Adrenal gland (tissue), 12 donors: ENCODE measurements around the gene KCNT2. TPM values are rescaled to one million over a fixed set of nuclear protein-coding genes. Genes with fewer than 3 reads are reported as not detected.

Experiments used
- DNase-seq, 7 donors: peaks; one replicate each; pipeline ENCODE4 v3.0.0-alpha.2; 2019 to 2020
- H3K27ac ChIP-seq, 5 donors: fragments of 200-600 bp; sonication (generic) in 4 of 5; 1 replicate in 3 of 5; 2 replicates in 2 of 5; pipeline versions ENCODE4 v1.5.1 to v1.8.0; 2016 to 2020; ENCODE audit warnings: mild to moderate bottlenecking in 1 of 5
- H3K27me3 ChIP-seq: fragments of 200-600 bp; 2 replicates; pipeline ENCODE4 v1.8.0; 2021
- H3K36me3 ChIP-seq, 2 donors: fragments of 200-600 bp; replicated peaks in 1 of 2; 1 replicate in 1 of 2; 2 replicates in 1 of 2; pipeline versions ENCODE4 v1.5.1 to v1.8.0; 2018 to 2022
- H3K4me1 ChIP-seq, 2 donors: fragments of 200-600 bp; replicated peaks in 1 of 2; 1 replicate in 1 of 2; 2 replicates in 1 of 2; pipeline versions ENCODE4 v1.5.1 to v1.8.0; 2018 to 2021
- H3K4me3 ChIP-seq, 4 donors: fragments of 200-600 bp; sonication (generic) in 3 of 4; one replicate each; pipeline ENCODE4 v1.5.1; 2016 to 2018
- H3K9me3 ChIP-seq, 3 donors: fragments of 200-600 bp; sonication (generic) in 1 of 3; replicated peaks in 1 of 3; 1 replicate in 2 of 3; 2 replicates in 1 of 3; pipeline versions ENCODE4 v1.5.1 to v1.8.0; 2016 to 2021
- POLR2A ChIP-seq, 2 donors: fragments of 450-650 bp; IDR thresholded peaks; one replicate each; pipeline ENCODE4 v1.6.1; 2017; ENCODE audit warnings: antibody characterized with exemption in 2 of 2, mild to moderate bottlenecking in 2 of 2, moderate library complexity in 1 of 2
- WGBS, 4 donors: extraction: QIAGEN DNeasy Blood & Tissue Kit in 2 of 4; methylation state at CpG; one replicate each; pipeline versions ENCODE4 v1.1.5 to v1.1.7; 2013 to 2017; 5-methylcytosine and 5-hydroxymethylcytosine counted together
- intact Hi-C, 2 donors: fragments of 100-400 bp; cut with DNase I; formaldehyde crosslinking; loops; one replicate each; pipeline versions ENCODE4 v1.14.1 to v1.15.0; 2022 to 2023
- polyA plus RNA-seq, 3 donors: library from polyadenylated mRNA; stranded (reverse); fragments of 200-250 nt in 2 of 3; fragments of 350-450 nt in 1 of 3; fragmentation: Illumina TruSeq in 1 of 3; extraction: RNeasy Lipid Tissue Mini Kit (QIAGEN cat#74804) in 1 of 3; gene quantifications; one replicate each; pipeline ENCODE4 v1.2.3, GENCODE V29; 2013 to 2014
- total RNA-seq, 9 donors: library from RNA; depleted of rRNA in 4 of 9; stranded (reverse); fragments of >200 nt in 4 of 9; fragments of 120-200 nt in 1 of 9; fragmentation: NEBNext Ultra II Directional in 1 of 9; extraction: Animal tissue kit (Norgen Biotek cat#: 25700) in 1 of 9; gene quantifications; one replicate each; pipeline versions ENCODE4 v1.1.0 to v1.2.4, GENCODE V29; 2013 to 2023
- TF ChIP-seq, protein P1 (sequence below), 6 experiments: fragments of 450-650 bp in 4 of 6; fragments of 200-600 bp in 2 of 6; sonication (generic) in 1 of 6; IDR thresholded peaks; 1 replicate in 5 of 6; 2 replicates in 1 of 6; pipeline versions ENCODE4 v1.5.1 to v1.8.0; 2016 to 2021; ENCODE audit warnings: antibody characterized with exemption in 6 of 6, mild to moderate bottlenecking in 2 of 6, moderate library complexity in 1 of 6
- donor health status: healthy with polysubstance abuse.
- donor health status: Bipolar disorder and iron deficiency.
- donor health status: DM: yes; HTN: yes; CAD: no.
- donor health status: DM: no; HTN: no; CAD: no.
- donor health status: DM: no; HTN: no; CAD: no.
- donor health status: DM: yes; HTN: yes; CAD: no.

KCNT2 gene
- total and polyA plus RNA-seq, 12 donors: 0.54 to 4.0 (median 1.2) TPM

DNA sequence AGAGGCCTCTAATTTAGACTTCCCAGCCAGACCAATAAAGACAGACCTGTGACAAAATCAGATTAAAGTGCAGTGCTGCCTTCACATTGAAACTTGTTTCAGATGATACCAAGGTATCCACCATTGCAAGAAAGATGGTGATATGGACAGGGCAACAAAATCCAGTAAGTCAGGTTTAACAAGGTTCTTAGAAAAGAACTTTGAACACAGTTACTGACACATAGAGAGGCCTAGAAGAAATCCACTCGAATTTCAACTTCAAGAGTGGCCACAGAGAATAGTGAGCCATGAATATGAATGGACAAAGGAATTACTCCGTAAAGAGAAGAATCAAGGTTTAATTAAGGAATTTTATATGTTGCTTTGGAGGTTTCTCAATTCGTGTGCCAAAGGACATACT, 230.4 kb downstream of the KCNT2 start:
- 70 to 82% (median 71%) methylated on average over 3 of the region's 3 CpGs for WGBS, 4 donors
- Histone ChIP-seq H3K9me3 (no peaks in the 10 kb centered on the region), H3K27me3 (no peaks in the 10 kb centered on the region), H3K27ac (no peak overlapping the region), H3K4me3 (no peak overlapping the region), H3K36me3 (no peaks in the 10 kb centered on the region), H3K4me1 (no peaks in the 10 kb centered on the region)
- intact Hi-C loops: no loop called here
- DNase-seq: no peak
- no peak for TF ChIP-seq POLR2A (IDR thresholded peaks at IDR 0.05)
- TF ChIP-seq, protein P1, sequence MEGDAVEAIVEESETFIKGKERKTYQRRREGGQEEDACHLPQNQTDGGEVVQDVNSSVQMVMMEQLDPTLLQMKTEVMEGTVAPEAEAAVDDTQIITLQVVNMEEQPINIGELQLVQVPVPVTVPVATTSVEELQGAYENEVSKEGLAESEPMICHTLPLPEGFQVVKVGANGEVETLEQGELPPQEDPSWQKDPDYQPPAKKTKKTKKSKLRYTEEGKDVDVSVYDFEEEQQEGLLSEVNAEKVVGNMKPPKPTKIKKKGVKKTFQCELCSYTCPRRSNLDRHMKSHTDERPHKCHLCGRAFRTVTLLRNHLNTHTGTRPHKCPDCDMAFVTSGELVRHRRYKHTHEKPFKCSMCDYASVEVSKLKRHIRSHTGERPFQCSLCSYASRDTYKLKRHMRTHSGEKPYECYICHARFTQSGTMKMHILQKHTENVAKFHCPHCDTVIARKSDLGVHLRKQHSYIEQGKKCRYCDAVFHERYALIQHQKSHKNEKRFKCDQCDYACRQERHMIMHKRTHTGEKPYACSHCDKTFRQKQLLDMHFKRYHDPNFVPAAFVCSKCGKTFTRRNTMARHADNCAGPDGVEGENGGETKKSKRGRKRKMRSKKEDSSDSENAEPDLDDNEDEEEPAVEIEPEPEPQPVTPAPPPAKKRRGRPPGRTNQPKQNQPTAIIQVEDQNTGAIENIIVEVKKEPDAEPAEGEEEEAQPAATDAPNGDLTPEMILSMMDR (IDR thresholded peaks at IDR 0.05): no peak

DNA sequence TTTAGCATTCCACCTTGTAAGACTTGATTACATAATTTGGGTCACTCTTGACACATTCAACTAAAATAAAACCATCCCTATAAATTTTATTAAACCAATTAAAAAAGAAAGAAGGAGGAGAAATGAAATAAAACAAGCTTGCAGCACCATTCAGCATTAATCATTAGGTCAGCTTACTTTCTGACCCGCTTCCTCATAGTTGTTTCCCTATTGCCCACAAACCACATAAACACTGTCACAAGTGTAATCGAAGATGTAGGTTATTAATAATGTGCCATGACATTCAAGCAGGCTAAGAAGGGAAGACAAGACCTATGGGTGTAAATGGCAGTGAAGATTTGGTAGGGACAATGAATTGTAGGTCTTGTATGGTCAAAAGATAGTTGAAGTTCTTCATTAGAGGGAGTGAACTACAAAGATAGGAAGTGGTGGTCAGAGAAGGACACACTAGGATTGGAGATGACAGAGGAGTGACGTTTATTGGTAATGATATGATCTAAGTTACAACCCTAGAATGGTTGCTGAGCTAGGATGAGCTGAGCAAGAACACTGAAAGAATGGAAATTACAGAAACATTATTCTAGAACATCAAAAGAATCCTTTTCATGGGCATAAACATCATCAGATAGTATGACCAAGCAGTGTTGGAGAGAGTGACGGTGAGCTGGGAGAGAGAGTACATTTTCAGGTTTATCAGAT, 231.5 kb downstream of the KCNT2 start:
- Histone ChIP-seq H3K36me3 (no peaks in the 10 kb centered on the region), H3K4me1 (no peaks in the 10 kb centered on the region), H3K27me3 (no peaks in the 10 kb centered on the region), H3K4me3 (no peak overlapping the region), H3K27ac (no peak overlapping the region), H3K9me3 (no peaks in the 10 kb centered on the region)
- 67 to 75% (median 72%) methylated on average over 4 of the region's 4 CpGs for WGBS, 4 donors
- DNase-seq: no peak
- intact Hi-C loops: no loop called here
- TF ChIP-seq, protein P1 (IDR thresholded peaks at IDR 0.05): no peak
- TF ChIP-seq POLR2A (IDR thresholded peaks at IDR 0.05): no peak

DNA sequence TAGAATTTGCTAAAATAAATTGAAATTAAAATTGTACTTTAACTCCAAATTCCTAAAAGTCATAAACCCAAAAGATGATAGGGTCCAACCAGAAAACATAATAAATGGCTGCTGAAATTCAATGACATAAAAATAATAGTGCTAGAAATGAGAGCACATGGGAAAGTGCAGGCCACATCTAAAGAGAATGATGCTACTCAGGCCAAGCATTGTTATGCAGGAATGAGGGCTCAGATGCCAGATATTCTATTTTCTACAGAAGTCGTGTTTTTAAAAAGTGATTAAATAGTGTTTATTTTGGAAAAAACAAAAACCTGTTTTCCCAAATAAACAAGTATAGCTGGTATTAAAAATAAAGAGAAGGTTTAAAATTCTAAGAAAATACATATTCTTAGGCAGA, 234.4 kb downstream of the KCNT2 start:
- intact Hi-C loops: no loop called here
- TF ChIP-seq POLR2A (IDR thresholded peaks at IDR 0.05): no peak
- TF ChIP-seq, protein P1 (IDR thresholded peaks at IDR 0.05): no peak
- H3K9me3 ChIP-seq: no peaks in the 10 kb centered on the region
- no peak for DNase-seq
- H3K27me3 ChIP-seq: no peaks in the 10 kb centered on the region
- WGBS, 4 donors: 38 to 59% (median 52%) methylated on average over 1 of the region's 1 CpG
- H3K4me1 ChIP-seq: no peaks in the 10 kb centered on the region
- no peaks in the 10 kb centered on the region for H3K36me3 ChIP-seq
- H3K4me3 ChIP-seq: no peak overlapping the region
- H3K27ac ChIP-seq: no peak overlapping the region

DNA sequence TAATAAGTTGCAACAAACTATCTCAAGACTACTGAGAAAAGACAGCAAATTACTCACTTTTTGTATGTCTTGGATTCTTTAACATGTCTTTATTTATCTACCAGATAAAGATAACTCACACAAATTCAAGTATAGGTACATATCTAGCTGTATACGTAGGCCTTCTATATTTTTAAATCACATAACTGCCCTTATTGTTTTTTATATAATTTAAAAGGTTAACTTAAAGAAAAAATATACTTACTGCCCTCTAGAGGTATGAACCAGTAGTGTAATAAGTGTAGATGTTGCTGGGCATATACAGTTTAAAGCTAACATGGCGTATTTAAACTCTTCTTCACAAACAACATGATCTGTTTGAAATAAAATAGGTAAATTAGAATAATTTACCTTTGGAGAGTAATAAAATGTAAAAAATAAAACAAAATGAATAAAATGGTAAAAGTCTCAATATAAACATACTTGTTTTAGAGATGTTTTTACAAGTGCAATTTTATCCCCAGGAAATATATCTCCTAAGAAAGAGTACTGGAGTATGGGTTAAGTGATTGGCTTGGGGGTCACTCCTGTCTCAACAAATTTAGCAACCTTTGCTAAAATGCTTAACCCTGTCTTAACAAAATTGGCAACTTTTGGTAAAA, 235.2 kb downstream of the KCNT2 start:
- Histone ChIP-seq H3K4me3 (no peak overlapping the region), H3K9me3 (no peaks in the 10 kb centered on the region), H3K27me3 (no peaks in the 10 kb centered on the region), H3K27ac (no peak overlapping the region), H3K36me3 (no peaks in the 10 kb centered on the region), H3K4me1 (no peaks in the 10 kb centered on the region)
- TF ChIP-seq POLR2A (IDR thresholded peaks at IDR 0.05): no peak
- TF ChIP-seq, protein P1 (IDR thresholded peaks at IDR 0.05): peak in 4 of 6 experiments; percentile 4 to 50 (median 32)
- DNase-seq: no peak
- intact Hi-C loops: no loop called here
- 36 to 49% (median 46%) methylated on average over 2 of the region's 2 CpGs for WGBS, 4 donors
